DLD1 (cell line): ENCODE results near the gene RALBP1.

ENCODE experiments used
- in situ Hi-C: cut with HindIII; loops from 2 replicates; pipeline ENCODE4 v1.10.0; 2017; ENCODE audit warnings: low sequenced_read_pairs

The RALBP1 gene

GRCh38 chr18:9506046-9506792, 30.9 kb downstream of the RALBP1 start:
- in situ Hi-C loops, result no loop called here

GRCh38 chr18:9507565-9508088, 32.3 kb downstream of the RALBP1 start:
- in situ Hi-C loops, result no loop called here

DNA sequence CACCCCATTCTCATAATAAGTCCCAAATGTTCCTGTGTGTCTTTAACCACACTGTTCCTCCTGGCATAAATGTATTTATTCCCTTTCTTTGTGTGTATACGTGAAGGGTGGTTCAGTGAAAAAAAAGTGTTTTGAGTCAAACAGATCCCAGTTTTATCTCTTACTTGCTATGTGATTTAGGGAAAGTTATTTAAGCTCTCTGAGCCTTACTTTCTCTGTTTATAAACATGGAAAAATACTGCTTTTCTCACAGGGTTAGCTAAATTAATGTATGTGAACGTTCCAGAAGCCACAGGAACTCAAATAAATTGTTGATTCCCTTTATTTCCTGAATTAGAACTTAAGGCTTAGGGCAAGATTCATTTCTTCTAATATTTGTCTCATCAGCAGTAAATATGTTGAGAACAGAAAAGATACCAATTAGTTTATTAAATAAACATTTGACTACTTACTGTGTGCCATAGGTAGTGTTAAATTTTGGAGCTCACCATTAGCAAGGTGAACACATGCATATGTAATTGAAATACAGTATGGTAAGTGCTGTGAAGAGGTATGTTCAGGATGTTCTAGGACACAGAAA, 33.2 kb downstream of the RALBP1 start:
- in situ Hi-C loops, result no loop called here

DNA sequence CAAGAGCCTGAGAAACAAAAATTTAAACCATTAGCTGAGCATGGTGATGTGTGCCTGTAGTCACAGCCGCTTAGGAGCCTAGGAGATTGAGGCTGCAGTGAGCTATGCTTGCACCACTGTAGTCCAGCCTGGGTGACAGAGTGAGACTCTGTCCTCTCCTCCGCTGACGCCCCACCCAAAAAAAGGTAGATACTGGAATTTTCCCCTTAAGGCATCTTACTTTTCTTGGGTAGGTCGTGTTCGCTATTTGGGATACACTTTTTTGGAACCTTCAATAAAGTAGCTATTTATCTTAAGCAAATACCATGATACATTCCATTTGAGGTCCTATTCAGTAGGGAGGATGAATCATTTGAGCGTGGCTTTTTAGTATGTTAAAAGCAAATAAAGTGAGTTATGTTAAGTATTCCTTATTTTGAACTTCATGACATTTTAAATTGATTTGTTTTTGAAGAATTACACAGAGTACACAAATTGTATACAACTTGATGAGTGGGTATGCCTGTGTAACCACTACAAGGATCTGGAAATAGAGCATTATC, 38.7 kb downstream of the RALBP1 start:
- in situ Hi-C loops, result no loop called here

DNA sequence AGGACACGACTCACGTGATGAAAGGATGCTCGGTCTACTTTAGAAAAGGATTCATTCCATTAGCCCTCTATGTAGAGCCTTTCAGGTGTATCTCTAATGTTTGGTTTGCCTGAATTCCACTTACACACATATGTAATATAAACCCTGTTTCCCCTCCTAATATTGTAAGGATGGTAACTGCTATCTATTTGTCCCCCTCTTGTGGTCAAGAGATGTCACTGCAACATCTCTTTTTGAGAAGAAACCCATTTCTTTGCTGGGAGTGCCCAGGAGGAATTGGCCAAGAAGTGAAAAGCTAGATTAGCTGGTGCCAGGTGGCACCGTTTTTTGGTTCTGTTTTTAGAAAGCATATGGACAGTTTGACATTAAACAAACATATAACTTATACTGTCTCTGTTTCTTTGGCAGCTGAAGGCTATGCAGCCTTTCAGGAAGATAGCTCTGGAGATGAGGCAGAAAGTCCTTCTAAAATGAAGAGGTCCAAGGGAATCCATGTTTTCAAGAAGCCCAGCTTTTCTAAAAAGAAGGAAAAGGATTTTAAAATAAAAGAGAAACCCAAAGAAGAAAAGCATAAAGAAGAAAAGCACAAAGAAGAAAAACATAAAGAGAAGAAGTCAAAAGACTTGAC, 41.2 kb downstream of the RALBP1 start:
- in situ Hi-C loops, result no loop called here

DNA sequence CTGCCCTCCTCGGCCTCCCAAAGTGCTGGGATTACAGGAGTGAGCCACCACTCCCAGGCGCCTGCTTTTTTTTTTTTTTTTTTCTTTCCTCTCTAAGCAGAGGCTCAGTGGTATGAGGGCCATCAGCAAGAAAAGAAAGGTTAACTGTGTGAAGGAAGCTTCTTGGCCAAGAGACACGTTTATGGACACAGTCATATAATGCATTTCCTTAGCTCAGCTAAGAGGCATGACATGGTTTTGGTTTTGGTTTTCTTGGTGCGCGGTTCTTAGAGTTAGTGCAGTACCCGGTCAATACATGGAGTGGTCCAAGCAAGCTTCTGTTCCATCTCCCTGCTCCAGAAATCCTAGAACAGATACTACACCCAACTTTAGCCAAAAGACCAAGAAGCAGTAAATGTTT, 42.6 kb downstream of the RALBP1 start:
- in situ Hi-C loops, result no loop called here

DNA sequence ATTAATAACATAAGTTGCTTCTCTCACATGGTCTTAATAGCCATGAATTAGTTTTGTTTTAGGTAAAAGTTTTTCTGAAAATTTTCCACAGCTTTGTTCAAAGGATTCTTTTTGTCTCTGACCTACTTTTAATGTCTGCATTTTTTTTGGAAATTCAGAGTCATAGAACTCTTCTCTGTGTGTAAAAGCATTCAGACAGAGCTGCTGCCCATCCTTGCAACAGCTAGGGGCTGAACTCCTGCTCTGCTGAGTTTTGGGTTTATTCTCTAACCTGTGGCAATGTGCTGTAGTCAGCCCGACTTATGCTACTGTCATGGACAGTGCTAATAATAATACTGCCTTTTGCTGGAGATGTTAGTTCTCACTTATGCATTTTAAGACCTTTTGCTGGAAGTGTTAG, 44.1 kb downstream of the RALBP1 start:
- in situ Hi-C loops, result no loop called here

DNA sequence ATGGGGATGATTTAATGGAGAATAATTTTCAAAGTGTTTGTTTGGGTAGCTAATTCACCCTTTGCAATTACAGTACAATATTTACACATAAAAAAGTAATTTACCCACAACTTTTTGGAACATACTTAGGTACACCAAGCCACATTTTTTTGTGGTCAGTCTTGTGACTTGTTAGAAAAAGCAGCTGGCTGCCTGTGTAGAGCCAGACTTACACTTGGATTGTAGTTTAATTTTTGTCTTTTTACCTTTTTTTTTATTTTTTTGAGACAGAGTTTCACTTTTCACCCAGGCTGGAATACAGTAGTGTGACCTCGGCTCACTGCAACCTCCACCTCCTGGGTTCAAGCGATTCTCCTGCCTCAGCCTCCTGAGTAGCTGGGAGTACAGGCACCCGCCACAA, 45.4 kb downstream of the RALBP1 start:
- in situ Hi-C loops, result no loop called here

GRCh38 chr18:9521770-9522169, 46.5 kb downstream of the RALBP1 start:
- in situ Hi-C loops, result no loop called here

DNA sequence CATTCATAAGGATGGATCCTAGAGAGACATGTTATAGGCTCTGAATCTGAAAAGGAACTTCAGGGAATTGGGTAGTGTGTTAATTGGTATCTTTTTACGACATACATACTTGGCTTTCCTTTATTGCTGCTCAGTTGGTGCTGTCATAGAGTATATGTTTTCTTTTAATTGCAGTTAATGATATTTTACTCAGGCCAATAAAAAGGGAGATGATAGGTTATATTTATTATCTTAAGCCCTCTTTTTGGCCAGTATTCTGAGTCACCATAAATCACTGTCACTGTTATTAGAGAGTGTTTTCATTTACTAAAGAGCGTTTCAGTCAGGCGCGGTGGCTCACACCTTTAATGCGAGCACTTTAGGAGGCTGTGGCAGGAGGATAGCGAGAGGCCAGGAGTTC, 47.6 kb downstream of the RALBP1 start:
- in situ Hi-C loops, result no loop called here

DNA sequence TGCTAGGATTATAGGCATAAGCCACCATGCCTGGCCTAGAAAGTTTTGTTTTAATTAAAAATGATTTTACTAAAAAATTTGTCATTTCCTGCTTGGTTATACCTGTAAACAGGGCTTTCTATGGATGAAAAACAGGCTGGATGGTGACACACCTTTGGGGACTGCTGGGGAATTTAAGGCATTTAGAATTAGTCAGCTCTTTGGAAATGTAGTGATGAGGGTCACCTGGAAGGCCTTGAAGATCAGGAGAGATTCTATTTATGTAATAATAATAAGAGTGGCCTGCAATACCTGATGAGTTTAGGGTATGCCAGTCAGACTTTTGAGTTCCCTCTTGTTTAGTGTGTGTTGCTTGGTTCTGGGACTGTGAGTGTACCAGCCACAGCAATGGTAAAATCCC, 51.1 kb downstream of the RALBP1 start:
- in situ Hi-C loops, result no loop called here

DNA sequence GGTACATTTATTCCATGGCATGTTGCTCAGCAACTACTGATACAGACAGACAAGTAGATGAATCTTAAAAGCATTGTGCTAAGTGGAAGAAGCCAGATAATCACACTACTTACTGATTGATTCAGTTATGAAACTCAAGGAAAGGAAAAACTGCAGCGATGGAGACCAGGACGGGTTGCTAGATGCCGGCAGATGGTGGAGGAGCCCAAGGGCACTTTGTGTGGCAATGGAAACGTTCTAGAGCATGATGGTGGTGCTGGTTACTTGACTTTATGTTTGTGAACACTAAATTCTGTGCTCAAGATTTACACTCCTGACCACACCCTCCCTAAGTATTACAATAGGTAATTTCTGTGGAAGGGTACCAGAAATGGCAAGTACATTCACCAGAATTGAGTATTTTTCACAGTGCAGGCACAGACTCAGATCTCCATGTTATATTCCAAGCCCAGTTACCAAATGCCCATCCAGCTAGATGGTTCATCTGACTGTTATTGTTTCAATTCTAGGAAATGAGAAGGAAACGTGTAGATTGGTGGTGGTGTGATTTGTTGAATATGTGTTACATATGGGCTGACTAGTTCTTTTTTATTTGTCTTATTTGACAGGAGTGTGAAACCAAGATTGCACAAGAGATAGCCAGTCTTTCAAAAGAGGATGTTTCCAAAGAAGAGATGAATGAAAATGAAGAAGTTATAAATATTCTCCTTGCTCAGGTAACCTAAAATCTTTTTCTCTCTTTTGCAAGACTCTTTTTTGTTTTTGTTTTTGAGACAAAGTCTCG, 55.1 kb downstream of the RALBP1 start:
- in situ Hi-C loops, result loop anchor here (5.0 kb wide), 1 partner anchor 53 kb away; the partner anchor contains the start of gene RALBP1

DNA sequence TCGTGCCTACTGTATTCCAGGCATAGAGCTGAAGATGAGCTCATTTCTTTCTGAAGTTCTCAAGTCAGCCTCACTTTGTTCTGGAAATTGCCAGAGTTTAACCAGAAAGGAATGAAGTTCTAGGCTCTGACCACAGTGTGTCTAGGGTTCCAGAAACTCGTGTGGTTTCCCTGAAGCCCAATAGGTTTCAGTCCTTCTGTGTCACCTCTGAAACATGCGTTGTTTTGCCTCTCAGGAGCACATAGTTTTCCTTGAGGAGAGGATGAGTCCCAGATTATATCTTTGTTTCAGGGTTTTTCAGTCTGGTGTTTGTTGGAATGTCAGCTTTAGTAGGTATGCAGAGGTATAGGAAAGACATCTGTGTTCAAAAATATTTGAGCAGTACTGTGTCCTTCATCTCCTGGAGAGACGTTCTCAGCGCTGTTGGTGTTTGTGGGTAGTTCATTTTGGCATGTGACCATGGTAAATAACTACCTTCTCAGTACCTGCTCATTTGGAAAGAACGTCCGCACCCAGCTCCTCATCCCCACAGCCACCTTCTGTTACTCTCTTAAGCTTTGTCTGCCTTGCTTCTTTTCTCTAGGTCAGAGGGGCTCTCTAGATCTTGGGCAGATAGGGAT, 56.6 kb downstream of the RALBP1 start:
- in situ Hi-C loops, result loop anchor here (5.0 kb wide), 1 partner anchor 55 kb away; the partner anchor contains the start of gene RALBP1

DNA sequence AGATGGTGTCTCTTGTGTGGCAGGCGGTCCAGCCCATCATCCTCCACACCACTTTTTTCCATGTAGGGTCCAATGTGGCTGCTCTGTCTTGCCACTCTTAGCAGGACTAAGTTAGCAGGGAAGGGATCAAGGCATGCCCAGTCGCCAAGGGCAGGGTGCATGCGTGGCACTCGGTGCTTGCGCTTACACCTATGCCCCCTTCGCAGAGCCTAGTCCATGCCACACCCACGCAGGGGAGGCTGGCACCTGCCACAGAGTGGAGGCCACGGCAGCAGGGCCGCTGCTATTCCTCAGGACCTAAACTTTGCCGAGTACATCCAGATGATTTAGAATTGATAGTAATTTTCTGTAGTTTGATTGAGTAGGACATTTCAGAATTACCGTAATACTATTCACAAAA, 59.5 kb downstream of the RALBP1 start:
- in situ Hi-C loops, result loop anchor here (5.0 kb wide), 1 partner anchor 58 kb away; the partner anchor contains the start of gene RALBP1

GRCh38 chr18:9535430-9535991, 60.2 kb downstream of the RALBP1 start:
- in situ Hi-C loops, result no loop called here

DNA sequence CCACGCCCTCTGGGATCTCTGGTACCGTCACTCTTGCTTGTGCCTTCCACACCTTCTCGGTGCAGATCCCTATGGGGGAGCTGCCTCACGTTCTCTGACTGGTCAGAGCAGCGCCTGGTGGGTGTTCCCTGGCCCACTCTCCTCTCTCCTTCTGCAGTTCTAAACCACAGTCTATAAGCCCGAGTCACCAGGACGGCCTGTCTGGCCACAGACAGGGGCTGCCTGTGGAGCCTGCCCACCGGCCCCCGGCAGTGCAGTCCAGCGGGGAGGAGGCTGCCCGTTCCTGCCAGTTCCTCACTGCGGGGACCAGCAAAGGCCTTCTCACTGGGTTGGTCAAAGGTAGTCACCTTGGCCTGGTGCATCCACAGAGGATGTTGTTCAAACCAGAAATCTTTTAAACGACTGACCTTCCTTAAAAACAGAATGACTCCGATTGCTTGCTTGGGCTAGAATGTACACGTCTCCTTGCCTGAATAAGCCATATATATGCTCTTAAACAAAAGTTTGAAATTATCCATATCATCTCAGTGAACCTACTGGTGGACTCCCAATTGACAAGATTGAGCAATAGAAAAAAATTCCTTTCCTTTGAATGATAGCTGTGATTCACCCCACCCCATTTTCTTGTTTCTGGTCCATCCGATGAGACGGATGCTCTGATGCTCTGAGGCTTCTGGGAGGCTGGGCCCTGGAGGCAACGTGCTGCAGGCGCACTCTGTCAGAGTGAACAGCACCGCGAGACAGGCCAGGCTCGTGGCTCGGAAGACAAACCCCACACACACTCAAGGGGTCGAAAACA, 61.2 kb downstream of the RALBP1 start:
- in situ Hi-C loops, result no loop called here

- in situ Hi-C loops, result no loop called here
These were observed 62.4 kb downstream of the RALBP1 start for GRCh38 chr18:9537677-9538076.

- in situ Hi-C loops, result no loop called here
These were observed 64.0 kb downstream of the RALBP1 start for GRCh38 chr18:9539283-9539682.

DNA sequence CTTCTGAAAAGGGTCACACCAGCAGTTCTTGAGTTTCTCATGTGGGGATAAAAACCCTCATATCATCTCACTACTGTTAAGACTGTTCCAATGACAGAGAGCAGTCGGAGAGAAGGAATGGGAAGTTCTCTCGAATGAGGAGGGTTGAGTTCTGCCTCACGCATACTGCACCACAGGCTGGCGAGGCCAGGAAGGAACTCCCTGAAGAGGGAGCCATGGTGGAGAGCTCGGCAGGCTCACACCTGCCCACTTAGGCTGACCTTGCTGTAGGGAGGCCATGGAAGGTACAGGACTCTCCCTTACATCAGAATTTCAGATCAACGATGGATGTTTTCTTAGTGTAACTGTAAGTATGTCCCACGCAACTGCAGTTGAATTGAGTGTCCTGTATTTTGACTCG, 64.6 kb downstream of the RALBP1 start:
- in situ Hi-C loops, result no loop called here
